HG02571 (cell line): ENCODE results near the gene ATP5F1A.
A peak's percentile ranks its signal among the peaks of the same experiment; 100 is the strongest.
"Not testable (repeated sequence)": the region's sequence is repeated elsewhere in the genome, so short reads cannot be mapped to it uniquely, and the experiment has no call there.

Experiments used
- ATAC-seq: cut with Tn5 transposase; IDR thresholded peaks from one replicate; pipeline ENCODE4 v1.9.1; 2021; ENCODE audit warnings: mild to moderate bottlenecking, moderate library complexity; ENCODE audit not compliant: unreplicated experiment

Gene ATP5F1A

DNA sequence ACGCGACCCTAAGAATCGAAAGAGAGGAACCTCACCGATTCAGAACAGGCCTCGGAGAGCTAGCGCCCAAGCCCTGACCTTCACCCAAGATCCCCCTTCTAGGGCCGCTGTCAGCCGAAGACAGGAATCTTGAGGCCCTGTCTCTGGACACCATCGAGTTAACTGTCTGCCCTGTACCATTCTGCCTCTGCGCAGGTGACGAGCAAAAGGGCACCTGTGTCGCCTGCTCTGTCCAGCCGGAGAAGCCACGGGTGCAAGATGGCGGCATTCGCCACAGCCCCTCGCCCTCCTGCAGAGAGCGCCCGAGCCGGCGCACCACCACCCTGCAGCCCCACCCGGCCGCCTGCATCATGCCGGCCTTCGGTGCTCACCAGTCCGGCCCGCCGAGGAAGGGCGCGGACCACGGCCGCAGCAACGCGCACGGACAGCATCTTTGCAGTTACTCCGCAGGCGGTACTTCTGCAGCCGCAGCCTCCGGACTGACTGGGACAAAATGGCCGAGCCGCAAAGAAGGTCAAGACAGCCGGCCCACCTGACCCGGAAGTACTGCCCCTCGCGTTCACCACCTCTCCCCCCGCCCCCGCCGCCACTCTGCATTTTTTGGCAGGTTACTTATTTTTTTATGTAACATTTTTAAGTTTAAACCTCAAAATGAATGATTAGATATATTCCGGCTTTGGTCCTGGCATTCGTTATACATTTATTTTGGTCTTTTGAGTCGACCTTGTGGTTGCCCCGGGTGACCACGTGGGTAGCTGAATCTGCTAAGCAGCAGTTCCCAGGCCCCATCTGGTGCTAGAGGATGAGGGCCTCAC lies at the start of gene ATP5F1A:
ATP5F1A (minus strand) TSS at position 496 of the 815 bp plus-strand sequence; CDS start at position 431, 65 bp downstream.
- ATAC-seq = peak; percentile 83

GRCh38 chr18:46141199-46141598 lies 43.1 kb upstream of the ATP5F1A start:
- ATAC-seq = no peak

GRCh38 chr18:46140173-46140572 lies 42.1 kb upstream of the ATP5F1A start:
- ATAC-seq = no peak

GRCh38 chr18:46134920-46135675 lies 37.0 kb upstream of the ATP5F1A start:
- ATAC-seq = no peak

- no peak for ATAC-seq
Measured at GRCh38 chr18:46133534-46133933, 35.4 kb upstream of the ATP5F1A start.

- not testable (repeated sequence) for ATAC-seq
Measured at GRCh38 chr18:46130549-46130948, 32.5 kb upstream of the ATP5F1A start.

DNA sequence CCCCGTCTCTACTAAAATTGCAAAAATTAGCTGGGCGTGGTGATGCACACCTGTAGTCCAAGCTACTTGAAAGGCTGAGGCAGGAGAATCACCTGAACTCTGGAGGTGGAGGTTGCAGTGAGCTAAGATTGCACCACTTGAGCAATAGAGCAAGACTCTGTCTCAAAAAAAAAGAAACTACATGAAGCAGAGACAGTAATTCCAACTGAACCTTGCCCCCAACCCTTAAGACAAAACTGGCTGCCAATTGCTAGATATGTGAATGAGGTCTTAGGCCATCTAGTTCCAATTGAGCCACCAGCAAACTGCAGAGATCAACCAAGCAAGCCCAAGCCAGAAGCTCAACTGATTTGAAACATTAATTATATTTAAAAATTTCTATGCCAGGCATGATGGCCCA lies 32.0 kb upstream of the ATP5F1A start:
- no peak for ATAC-seq

DNA sequence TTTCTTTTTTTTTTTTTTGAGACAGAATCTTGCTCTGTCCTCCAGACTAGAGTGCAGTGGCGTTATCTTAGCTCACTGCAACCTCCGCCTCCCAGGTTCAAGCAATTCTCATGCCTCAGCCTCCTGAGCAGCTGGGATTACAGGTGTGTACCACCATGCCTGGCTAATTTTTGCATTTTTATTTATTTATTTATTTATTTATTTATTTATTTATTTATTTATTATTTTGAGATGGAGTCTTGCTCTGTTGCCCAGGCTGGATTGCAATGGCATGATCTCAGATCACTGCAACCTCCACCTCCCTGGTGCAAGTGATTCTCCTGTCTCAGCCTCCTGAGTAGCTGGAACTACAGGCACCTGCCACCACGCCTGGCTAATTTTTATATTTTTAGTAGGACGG lies 28.5 kb upstream of the ATP5F1A start:
- ATAC-seq = not testable (repeated sequence)

DNA sequence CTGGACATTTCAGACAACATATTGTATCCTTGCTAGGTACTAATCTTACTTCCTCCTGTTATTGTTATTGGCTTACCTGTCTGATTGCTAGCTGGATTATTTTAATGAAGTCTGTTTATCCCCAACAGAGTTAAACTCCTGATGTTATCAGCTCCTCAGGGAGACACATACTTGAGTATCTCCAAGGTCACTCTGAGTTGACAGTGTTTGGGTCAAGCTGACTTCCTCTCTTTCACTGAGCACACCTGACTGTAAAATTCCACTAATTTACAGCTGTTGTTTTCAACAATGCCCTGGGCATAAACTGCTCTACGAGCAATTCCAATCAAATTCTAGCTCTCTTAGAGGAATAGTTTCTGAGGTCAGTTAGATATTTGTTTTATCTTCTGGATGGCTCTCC lies 15.7 kb upstream of the ATP5F1A start:
- no peak for ATAC-seq

GRCh38 chr18:46110406-46110805 lies 12.3 kb upstream of the ATP5F1A start:
- ATAC-seq = no peak

DNA sequence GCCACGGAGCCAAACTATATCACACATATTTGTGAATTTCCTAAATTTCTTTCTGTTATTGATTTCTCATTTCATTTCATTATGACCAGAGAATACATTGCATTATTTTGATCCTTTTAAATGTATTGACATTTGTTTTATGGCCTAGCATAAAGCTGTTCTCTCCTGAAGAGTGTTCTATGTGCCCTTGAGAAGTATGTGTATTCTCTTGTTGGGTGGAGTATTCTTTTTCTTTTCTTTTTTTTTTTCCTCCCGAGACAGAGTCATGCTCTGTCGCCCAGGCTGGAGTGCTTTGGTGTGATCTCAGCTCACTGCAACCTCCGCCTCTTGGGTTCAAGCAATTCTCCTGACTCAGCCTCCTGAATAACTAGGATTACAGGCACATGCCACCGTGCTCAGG lies 11.3 kb upstream of the ATP5F1A start:
- no peak for ATAC-seq

DNA sequence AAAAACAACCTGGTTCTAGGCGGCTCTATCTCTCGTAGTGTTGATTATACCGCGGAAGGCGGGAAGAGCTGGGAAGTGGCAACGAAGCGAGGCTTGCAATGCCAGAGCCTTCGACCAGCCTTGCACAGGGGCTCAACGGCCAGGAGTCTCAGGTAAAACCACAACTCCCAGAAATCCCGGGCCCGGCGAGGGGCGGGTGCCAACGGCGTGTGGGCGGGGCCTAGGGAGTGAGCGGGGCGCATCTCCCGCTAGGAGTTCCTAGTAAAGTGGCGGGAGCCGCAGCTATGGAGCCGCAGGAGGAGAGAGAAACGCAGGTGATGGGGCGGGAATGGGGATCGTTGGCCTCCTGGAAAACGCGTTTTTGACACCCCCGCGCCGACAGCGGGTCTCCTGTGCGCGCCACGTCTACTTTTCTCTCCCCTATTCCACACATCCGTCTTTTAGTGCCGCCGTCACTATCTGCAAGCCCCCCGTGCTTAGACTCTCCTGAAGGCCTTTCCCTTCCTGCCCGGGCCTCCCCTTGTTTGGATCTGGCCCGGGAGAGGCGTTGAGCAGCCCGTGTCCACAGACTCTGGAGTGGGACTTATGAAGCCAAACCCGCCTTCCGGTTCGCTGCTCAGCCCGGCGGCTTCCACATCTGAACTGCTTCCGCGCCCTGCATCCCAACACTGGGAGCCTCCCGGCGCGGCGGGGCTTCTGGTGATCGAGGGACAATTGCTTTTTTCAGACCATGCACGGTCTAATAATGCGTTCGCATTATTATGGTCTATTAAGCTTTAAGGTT lies 6.2 kb upstream of the ATP5F1A start, which contains the start of gene HAUS1:
HAUS1 (plus strand) TSS at position 258 of the 784 bp plus-strand sequence; CDS start at position 285, 27 bp downstream.
- peak; percentile 95 for ATAC-seq

- no peak for ATAC-seq
Measured at GRCh38 chr18:46099463-46099862, 1.4 kb upstream of the ATP5F1A start.

DNA sequence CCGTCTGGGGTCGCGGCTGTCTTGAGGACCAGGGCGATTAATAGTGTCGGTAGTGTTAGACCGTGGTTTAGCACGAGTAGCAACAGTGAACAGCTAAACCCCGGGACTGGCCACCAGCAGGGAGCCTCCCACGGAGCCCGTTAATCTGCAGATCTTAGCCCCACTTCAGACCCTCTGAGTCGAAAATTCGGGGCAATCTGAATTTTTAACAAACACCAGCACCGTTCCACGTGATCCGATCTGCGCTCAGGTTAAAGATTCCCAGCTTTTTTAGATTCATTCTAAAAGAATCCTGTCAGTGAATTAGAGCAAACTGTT lies 479 bp upstream of the ATP5F1A start:
- no peak for ATAC-seq

DNA sequence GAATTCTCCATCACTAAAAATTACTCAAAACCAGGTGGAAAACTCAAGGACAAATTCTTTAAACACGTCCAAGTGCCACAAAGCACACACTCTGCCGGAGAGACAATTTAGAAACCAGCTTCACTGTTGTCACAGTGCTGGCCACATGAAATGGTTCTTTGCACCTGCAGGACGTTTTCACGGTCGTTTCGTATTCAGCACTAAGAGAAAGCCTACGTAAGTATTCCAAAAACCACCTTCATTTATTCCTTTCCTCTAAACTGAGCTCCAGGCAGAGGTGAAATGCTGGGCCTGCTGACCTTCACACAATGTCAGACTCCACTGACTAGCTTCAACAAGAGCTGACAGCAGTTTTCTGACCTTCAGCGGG lies 680 bp downstream of the ATP5F1A start:
- ATAC-seq = peak; percentile 17

DNA sequence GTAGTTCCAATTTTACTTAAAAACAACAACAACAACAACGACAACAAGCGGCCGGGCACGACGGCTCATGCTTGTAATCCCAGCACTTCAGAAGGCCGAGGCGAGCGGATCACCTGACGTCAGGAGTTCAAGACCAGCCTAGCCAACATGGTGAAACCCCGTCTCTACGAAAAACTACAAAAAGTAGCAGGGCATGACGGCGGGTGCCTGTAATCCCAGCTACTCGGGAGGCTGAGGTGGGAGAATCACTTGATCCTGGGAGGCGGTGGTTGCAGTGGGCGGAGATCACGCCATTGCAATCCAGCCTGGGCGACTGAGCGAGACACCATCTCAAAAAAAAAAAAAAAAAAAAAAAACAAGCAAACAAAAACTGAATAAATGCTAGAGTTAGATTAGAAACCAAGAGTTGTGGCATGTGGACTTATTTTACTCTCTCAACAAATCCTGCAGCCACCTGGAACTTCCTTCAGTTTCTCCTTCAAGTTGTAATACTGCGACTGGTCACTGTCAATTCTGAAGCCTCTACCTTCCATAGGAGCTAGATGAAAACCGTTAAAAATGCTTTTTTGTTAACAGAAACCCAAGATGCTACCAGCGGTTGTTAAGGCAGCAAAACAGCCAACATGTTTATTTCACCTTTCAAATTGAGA lies 1.3 kb downstream of the ATP5F1A start:
- ATAC-seq = no peak

DNA sequence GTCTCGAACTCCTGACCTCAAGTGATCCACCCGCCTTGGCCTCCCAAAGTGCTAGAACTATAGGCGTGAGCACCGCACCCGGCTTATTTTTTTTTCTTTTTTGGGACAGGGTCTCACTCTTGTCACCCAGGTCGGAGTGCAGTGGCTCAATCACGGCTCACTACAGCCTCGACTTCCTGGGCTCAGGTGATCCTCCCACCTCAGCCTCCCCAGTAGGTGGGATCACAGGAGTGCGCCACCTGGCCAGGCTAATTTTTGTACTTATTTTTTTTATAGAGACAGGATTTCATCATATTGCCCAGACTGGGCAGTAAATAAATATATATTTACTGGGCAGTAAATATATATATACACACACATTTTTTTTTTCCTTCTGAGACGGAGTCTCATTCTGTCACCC lies 2.6 kb downstream of the ATP5F1A start:
- no peak for ATAC-seq

DNA sequence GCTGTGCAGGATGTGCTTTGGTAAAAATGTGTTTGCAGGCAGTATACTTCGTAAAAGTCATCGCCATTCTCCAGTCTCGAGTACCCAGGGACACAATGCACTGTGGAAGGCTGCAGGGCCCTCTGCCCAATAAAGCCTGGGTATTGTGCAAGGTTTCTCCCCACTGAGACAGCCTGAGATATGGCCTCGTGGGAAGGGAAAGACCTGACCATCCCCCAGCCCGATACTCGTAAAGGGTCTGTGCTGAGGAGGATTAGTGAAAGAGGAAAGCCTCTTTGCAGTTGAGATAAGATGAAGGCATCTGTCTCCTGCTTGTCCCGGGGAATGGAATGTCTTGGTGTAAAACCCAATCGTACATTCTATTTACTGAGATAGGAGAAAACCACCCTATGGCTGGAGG lies 9.6 kb downstream of the ATP5F1A start:
- ATAC-seq = not testable (repeated sequence)

- ATAC-seq = no peak
Measured at GRCh38 chr18:46084431-46084830, 13.7 kb downstream of the ATP5F1A start.

GRCh38 chr18:46080156-46080555 lies 17.9 kb downstream of the ATP5F1A start:
- no peak for ATAC-seq

GRCh38 chr18:46079336-46079735 lies 18.8 kb downstream of the ATP5F1A start:
- no peak for ATAC-seq
